Breast epithelium (tissue), 4 donors: Measurements from ENCODE around the gene MARCOL. TPM values are rescaled to one million over a fixed set of nuclear protein-coding genes. Genes with fewer than 3 reads are reported as not detected.
"Not testable (repeated sequence)": the region's sequence is repeated elsewhere in the genome, so short reads cannot be mapped to it uniquely, and the experiment has no call there.

ENCODE experiments used
- DNase-seq, 2 donors: peaks; one replicate each; pipeline ENCODE4 v3.0.0-alpha.2; 2019; ENCODE audit warnings: low spot score in 2 of 2
- H3K27ac ChIP-seq, 2 donors: fragments of 200-600 bp; sonication (generic) in 1 of 2; one replicate each; pipeline ENCODE4 v1.5.1; 2016 to 2019; ENCODE audit warnings: mild to moderate bottlenecking in 1 of 2
- H3K27me3 ChIP-seq, 2 donors: fragments of 200-600 bp; sonication (generic) in 1 of 2; one replicate each; pipeline versions ENCODE4 v1.5.1 to v1.6.0; 2017 to 2019; ENCODE audit warnings: control low read depth in 1 of 2, mild to moderate bottlenecking in 1 of 2
- H3K36me3 ChIP-seq: fragments of 200-600 bp; one replicate; pipeline ENCODE4 v1.5.1; 2019
- H3K4me1 ChIP-seq, 2 donors: fragments of 200-600 bp; sonication (generic); one replicate each; pipeline ENCODE4 v1.5.1; 2016 to 2019; ENCODE audit warnings: control low read depth in 1 of 2
- H3K4me3 ChIP-seq, 3 donors: fragments of 200-600 bp; sonication (generic); 1 replicate in 2 of 3; 2 replicates in 1 of 3; pipeline ENCODE4 v1.5.1; 2016 to 2019; ENCODE audit warnings: mild to moderate bottlenecking in 3 of 3, moderate library complexity in 2 of 3
- H3K9me3 ChIP-seq, 2 donors: fragments of 200-600 bp; sonication (generic) in 1 of 2; one replicate each; pipeline ENCODE4 v1.5.1; 2016 to 2019; ENCODE audit warnings: control low read depth in 1 of 2
- POLR2A ChIP-seq: fragments of 450-650 bp; IDR thresholded peaks from one replicate; pipeline ENCODE4 v1.6.1; 2016; ENCODE audit warnings: antibody characterized with exemption, mild to moderate bottlenecking, moderate library complexity
- POLR2AphosphoS5 ChIP-seq, 3 donors: sonication (generic); formaldehyde crosslinking; IDR thresholded peaks; one replicate each; pipeline ENCODE4 v1.6.1; 2017; ENCODE audit warnings: antibody characterized with exemption in 3 of 3
- intact Hi-C: fragments of 100-400 bp; cut with DNase I; formaldehyde crosslinking; loops from one replicate; pipeline ENCODE4 v1.15.1; 2023; ENCODE audit warnings: low total_unique reads
- total RNA-seq, 3 donors: library from RNA; depleted of rRNA; stranded (reverse); fragments of >200 nt; gene quantifications; one replicate each; pipeline ENCODE4 v1.1.0, GENCODE V29; 2016
- TF ChIP-seq, protein P1 (sequence below), 3 donors: fragments of 450-650 bp; IDR thresholded peaks; one replicate each; pipeline ENCODE4 v1.5.1; 2016 to 2017; ENCODE audit warnings: antibody characterized with exemption in 3 of 3, mild to moderate bottlenecking in 3 of 3, moderate library complexity in 3 of 3

MARCOL gene
- total RNA-seq, 3 donors from 2014 or later, result not detected

DNA sequence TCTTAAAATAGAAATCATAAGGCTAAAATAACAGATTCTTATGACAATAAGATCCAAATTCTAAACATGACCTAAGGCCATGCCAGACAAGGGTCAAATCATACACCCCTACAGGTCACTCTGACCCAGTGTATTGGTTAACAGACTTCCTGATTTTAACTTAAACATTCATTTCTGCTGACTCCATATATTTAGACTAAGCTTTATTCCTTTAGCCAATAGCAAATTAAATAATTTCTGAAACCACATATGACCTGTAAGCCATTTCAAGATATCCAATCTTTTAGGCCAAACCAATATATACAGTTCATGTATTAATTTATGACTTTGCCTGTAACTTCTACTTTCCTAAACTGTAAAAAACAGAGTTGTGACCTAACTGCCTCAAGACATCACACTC is 22.9 kb downstream of the MARCOL start:
- intact Hi-C loops, result no loop called here
- Histone ChIP-seq H3K4me3 (no peak overlapping the region), H3K27ac (no peak overlapping the region), H3K4me1 (no peaks in the 10 kb centered on the region), H3K27me3 (no peaks in the 10 kb centered on the region), H3K9me3 (peaks cover 15 to 28% of the 10 kb centered on the region in 2 donors), H3K36me3 (no peaks in the 10 kb centered on the region)
- no peak for TF ChIP-seq POLR2A
- DNase-seq, result no peak

DNA sequence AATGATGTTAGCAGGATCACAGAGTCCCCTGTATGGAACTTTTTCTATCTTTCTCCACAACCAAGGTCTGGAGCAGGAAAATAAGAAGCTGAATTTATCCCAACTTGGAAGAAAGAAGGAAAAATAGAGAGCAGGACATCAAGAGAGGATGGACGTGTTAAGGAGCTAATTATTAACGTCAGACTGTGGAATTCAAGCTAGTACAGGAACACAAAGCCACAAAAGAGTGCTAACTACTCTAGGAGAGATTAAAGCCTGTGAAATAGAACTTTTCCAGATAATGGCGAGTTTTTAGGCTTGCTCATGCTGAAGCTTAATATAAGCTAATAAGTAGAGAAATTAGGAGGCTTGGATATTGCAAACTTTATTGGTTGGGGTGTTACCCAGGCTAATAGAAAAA is 29.6 kb downstream of the MARCOL start:
- intact Hi-C loops, result no loop called here
- no peaks in the 10 kb centered on the region for H3K36me3 ChIP-seq
- H3K4me1 ChIP-seq, result no peaks in the 10 kb centered on the region
- H3K27me3 ChIP-seq, result no peaks in the 10 kb centered on the region
- H3K27ac ChIP-seq, result no peak overlapping the region
- no peaks in the 10 kb centered on the region for H3K9me3 ChIP-seq
- DNase-seq, result no peak
- H3K4me3 ChIP-seq, result no peak overlapping the region
- no peak for TF ChIP-seq POLR2AphosphoS5 (IDR thresholded peaks at IDR 0.05)
- TF ChIP-seq POLR2A, result no peak
- TF ChIP-seq, protein P1, sequence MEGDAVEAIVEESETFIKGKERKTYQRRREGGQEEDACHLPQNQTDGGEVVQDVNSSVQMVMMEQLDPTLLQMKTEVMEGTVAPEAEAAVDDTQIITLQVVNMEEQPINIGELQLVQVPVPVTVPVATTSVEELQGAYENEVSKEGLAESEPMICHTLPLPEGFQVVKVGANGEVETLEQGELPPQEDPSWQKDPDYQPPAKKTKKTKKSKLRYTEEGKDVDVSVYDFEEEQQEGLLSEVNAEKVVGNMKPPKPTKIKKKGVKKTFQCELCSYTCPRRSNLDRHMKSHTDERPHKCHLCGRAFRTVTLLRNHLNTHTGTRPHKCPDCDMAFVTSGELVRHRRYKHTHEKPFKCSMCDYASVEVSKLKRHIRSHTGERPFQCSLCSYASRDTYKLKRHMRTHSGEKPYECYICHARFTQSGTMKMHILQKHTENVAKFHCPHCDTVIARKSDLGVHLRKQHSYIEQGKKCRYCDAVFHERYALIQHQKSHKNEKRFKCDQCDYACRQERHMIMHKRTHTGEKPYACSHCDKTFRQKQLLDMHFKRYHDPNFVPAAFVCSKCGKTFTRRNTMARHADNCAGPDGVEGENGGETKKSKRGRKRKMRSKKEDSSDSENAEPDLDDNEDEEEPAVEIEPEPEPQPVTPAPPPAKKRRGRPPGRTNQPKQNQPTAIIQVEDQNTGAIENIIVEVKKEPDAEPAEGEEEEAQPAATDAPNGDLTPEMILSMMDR (IDR thresholded peaks at IDR 0.05), result no peak

DNA sequence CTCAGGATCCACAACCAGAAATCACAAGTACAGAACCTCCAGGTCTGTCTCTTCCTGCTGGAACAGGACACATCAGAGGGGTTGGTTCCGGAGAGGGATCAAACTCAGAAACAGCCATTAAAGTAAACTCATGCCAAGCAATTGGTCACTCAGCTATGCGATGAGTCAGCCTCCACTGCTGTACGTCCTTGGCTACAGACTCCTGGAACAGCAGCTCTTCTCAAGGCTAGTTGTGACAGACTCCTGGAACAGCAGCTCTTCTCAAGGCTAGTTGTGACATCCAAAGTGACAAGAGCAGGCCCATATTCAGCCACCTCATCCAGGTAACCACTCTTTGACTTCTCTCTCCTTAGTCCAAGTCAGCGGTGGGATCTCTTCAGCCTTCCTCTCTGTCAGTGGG is 30.2 kb downstream of the MARCOL start, which contains the start of gene SPINK13:
SPINK13 (plus strand) TSS at position 229 of the 400 bp plus-strand sequence. CDS start 1,279 bp downstream, outside the sequence.
- no peaks in the 10 kb centered on the region for H3K4me1 ChIP-seq
- intact Hi-C loops, result no loop called here
- H3K36me3 ChIP-seq, result no peaks in the 10 kb centered on the region
- DNase-seq, result no peak
- no peaks in the 10 kb centered on the region for H3K27me3 ChIP-seq
- no peak within 1 kb of the TSS for H3K27ac ChIP-seq
- H3K9me3 ChIP-seq, result no peaks in the 10 kb centered on the region
- no peak within 1 kb of the TSS for H3K4me3 ChIP-seq
- TF ChIP-seq, protein P1 (IDR thresholded peaks at IDR 0.05), result no peak
- TF ChIP-seq POLR2AphosphoS5 (IDR thresholded peaks at IDR 0.05) (no peak), POLR2A (no peak)

DNA sequence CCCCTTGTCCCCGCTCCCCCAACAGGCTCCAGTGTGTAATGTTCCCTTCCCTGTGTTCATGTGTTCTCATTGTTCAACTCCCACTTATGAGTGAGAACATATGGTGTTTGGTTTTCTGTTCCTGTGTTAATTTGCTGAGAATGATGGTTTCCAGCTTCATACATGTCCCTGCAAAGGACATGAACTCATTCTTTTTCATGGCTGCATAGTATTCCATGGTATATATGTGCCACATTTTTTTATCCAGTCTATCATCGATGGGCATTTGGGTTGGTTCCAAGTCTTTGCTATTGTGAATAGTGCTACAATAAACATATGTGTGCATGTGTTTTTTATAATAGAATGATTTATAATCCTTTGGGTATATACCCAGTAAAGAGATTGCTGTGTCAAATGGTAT is 36.8 kb downstream of the MARCOL start:
- DNase-seq, H3K4me3 ChIP-seq, H3K27me3 ChIP-seq, H3K4me1 ChIP-seq, intact Hi-C loops, H3K36me3 ChIP-seq, H3K27ac ChIP-seq: not testable (repeated sequence)
- peaks cover 2 to 13% of the 10 kb centered on the region in 2 donors for H3K9me3 ChIP-seq

- DNase-seq, intact Hi-C loops: not testable (repeated sequence)
- peaks cover 16% of the 10 kb centered on the region in 2 donors for H3K9me3 ChIP-seq
These were observed 42.6 kb downstream of the MARCOL start for GRCh38 chr5:148280893-148281292.

GRCh38 chr5:148281336-148281735 is 43.0 kb downstream of the MARCOL start:
- DNase-seq, intact Hi-C loops, H3K4me3 ChIP-seq, H3K36me3 ChIP-seq, H3K4me1 ChIP-seq, H3K27ac ChIP-seq, H3K27me3 ChIP-seq: not testable (repeated sequence)
- H3K9me3 ChIP-seq, result peaks cover 16% of the 10 kb centered on the region in 2 donors

More at GRCh38 chr5:148280893-148281292, 42.6 kb downstream of the MARCOL start:
- H3K27ac ChIP-seq, H3K4me1 ChIP-seq, H3K36me3 ChIP-seq, H3K4me3 ChIP-seq, H3K27me3 ChIP-seq: not testable (repeated sequence)

DNA sequence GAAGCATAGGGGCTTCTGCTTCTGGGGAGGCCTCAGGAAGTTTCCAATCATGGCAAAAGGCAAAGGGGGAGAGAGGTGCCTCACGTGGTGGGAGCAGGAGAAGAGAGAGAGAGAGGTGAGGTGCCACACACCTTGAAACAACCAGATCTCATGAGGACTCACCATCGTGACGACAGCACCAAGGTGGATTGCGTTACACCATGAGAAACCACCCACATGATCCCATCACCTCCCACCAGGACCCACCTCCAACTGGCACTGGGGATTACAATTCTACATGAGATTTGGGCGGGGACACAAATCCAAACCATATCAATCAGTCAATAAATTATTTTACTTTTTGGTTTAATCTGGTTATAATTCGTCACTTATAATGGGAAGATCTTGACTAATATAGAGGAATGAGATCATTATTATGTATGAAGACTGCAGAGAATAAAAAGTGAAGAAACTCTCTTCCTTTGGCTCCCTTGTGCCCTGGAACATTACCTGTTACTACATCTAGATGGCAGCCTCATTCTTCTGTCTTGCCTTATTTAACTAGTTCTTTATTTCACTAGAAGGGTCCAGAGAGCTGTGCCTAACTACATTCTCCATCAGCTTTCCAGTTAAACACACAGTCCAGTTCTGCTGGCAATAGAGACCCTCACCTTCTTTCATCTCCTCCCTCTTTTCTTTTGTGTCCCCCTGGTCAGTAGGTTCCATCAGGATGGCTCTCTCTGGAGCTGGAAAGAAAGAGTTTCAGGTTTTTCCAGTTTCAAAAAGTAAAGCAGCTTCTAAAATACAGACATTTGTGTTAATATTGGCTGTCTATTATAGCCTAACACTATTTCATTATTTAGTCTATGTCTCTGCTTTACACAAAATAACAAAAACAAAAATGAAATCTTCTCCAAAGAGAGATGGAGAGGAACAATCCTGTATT is 52.2 kb downstream of the MARCOL start:
- Histone ChIP-seq H3K4me3 (no peak overlapping the region), H3K9me3 (no peaks in the 10 kb centered on the region), H3K36me3 (no peaks in the 10 kb centered on the region), H3K27me3 (no peaks in the 10 kb centered on the region), H3K27ac (no peak overlapping the region), H3K4me1 (no peaks in the 10 kb centered on the region)
- DNase-seq, result no peak
- TF ChIP-seq, protein P1 (IDR thresholded peaks at IDR 0.05), result no peak
- no peak for TF ChIP-seq POLR2AphosphoS5 (IDR thresholded peaks at IDR 0.05)
- no peak for TF ChIP-seq POLR2A
- intact Hi-C loops, result no loop called here
